ENCODE results near the gene EEFSEC.

DNA sequence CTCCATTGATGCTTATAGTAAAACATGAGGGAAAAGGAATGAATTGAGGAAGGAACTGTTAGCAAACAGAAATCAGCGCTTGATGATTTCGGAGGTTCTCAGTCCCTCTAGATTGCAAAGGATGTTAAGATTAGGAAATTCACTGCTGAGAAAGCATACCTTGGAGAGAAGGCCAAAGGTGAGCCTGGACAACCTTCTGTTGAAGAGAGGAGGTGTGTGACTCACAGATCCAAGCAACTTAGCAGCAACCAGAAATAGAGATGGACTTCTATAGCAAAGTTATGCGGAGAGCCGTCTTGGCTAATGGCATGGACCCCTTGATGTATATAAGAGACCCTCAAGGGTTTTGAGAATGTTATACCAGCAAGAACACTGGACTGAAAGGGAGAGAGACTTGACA is 114.3 kb downstream of the EEFSEC start:
- TF ChIP-seq MAZ (IDR thresholded peaks at IDR 0.05; ENCODE audit: borderline replicate concordance, low read depth, low read length), result no peak
- TF ChIP-seq RAD21 (IDR thresholded peaks at IDR 0.05; ENCODE audit: low read length), result no peak
- no peak for TF ChIP-seq MXI1 (IDR thresholded peaks at IDR 0.05; ENCODE audit: borderline replicate concordance, low read depth, low read length)
